Measurements from ENCODE around the gene GNG5.
"Not testable (repeated sequence)": the region's sequence is repeated elsewhere in the genome, so short reads cannot be mapped to it uniquely, and the experiment has no call there.

GNG5 gene

DNA sequence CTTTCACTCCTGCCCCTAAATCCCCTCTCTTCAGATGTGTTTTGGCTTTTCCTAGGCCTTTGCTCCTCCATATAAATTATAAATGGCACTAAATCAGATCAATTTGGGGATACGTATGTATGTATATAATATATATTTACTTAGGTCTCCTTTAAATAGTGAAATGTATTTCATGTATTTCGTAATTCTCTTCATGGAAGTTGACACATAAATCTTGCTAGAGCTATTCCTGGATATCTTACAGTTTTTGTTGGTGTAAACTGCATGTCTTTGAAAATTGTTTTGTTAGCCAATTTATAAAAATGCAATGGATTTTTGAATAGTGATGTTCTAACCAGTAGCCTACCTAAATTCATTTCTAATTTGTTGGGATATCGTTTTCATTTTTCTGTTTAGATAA, 18.3 kb downstream of the GNG5 start:
- DNase-seq = no peak

- no peak for DNase-seq
These were observed 25.1 kb downstream of the GNG5 start for GRCh38 chr1:84481317-84481716.

- DNase-seq = no peak
These were observed 25.7 kb downstream of the GNG5 start for GRCh38 chr1:84480650-84481049.

- no peak for DNase-seq
These were observed 26.4 kb downstream of the GNG5 start for GRCh38 chr1:84479998-84480397.

GRCh38 chr1:84478876-84479868, 27.2 kb downstream of the GNG5 start, which contains the start of gene RPF1:
RPF1 (plus strand) TSS chr1:84479266; CDS start chr1:84479282, 16 bp downstream.
- DNase-seq = no peak

GRCh38 chr1:84476225-84476624, 30.2 kb downstream of the GNG5 start:
- no peak for DNase-seq

GRCh38 chr1:84467298-84467697, 39.1 kb downstream of the GNG5 start:
- no peak for DNase-seq

- no peak for DNase-seq
These were observed 44.3 kb downstream of the GNG5 start for GRCh38 chr1:84462118-84462517.

GRCh38 chr1:84452436-84452835, 53.9 kb downstream of the GNG5 start:
- no peak for DNase-seq

GRCh38 chr1:84450910-84451309, 55.5 kb downstream of the GNG5 start:
- DNase-seq = no peak

DNA sequence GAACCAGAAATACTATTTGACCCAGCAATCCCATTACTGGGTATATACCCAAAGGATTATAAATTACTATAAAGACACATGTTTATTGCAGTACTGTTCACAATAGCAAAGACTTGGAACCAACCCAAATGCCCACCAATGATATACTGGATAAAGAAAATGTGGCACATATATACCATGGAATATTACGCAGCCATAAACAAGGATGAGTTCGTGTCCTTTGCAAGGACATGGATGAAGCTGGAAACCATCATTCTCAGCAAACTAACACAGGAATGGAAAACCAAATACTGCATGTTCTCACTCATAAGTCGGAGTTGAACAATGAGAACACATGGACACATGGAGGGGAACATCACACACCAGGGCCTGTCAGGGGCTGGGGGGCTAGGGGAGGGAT, 57.7 kb downstream of the GNG5 start:
- not testable (repeated sequence) for DNase-seq

Measured in cortex of kidney (tissue), 1 donor.